Mesenchymal stem cell (in vitro differentiated cells and primary cell): ENCODE results near the gene ITGA11.

ENCODE experiments used
- DNase-seq: peaks from one replicate; pipeline ENCODE4 v3.0.0-alpha.2; 2013
- H2AFZ ChIP-seq: one replicate; pipeline ENCODE4 v1.6.1; 2013; ENCODE audit warnings: low read depth, mild to moderate bottlenecking, control low read depth, inconsistent platforms, low read length, moderate library complexity
- H2AK5ac ChIP-seq: 2 replicates; pipeline ENCODE4 v1.6.1; 2013; ENCODE audit warnings: low read length, moderate library complexity, mild to moderate bottlenecking, inconsistent platforms; ENCODE audit not compliant: severe bottlenecking
- H2BK120ac ChIP-seq: one replicate; pipeline ENCODE4 v1.6.1; 2013; ENCODE audit warnings: low read depth, mild to moderate bottlenecking, inconsistent platforms, low read length, moderate library complexity
- H2BK12ac ChIP-seq, 2 experiments: one replicate each; pipeline ENCODE4 v1.6.1; 2013; ENCODE audit warnings: inconsistent platforms in 2 of 2, low read length in 2 of 2, mild to moderate bottlenecking in 2 of 2, moderate library complexity in 2 of 2, control low read depth in 1 of 2
- H2BK15ac ChIP-seq: one replicate; pipeline ENCODE4 v1.6.1; 2013; ENCODE audit warnings: mild to moderate bottlenecking, low read depth, inconsistent platforms; ENCODE audit not compliant: poor library complexity, severe bottlenecking
- H2BK5ac ChIP-seq: 2 replicates; pipeline ENCODE4 v1.6.1; 2013; ENCODE audit warnings: low read depth, mild to moderate bottlenecking, low read length, control low read depth, inconsistent platforms; ENCODE audit not compliant: poor library complexity, severe bottlenecking
- H3K14ac ChIP-seq, 2 experiments: one replicate each; pipeline ENCODE4 v1.6.1; 2013; ENCODE audit warnings: inconsistent platforms in 2 of 2, low read length in 2 of 2, control low read depth in 1 of 2, mild to moderate bottlenecking in 1 of 2, moderate library complexity in 1 of 2
- H3K18ac ChIP-seq, 2 experiments: one replicate each; pipeline ENCODE4 v1.6.1; 2013; ENCODE audit warnings: inconsistent platforms in 2 of 2, low read length in 2 of 2, control low read depth in 1 of 2, low read depth in 1 of 2, mild to moderate bottlenecking in 1 of 2
- H3K23ac ChIP-seq, 2 experiments: one replicate each; pipeline ENCODE4 v1.6.1; 2013; ENCODE audit warnings: inconsistent platforms in 2 of 2, low read length in 2 of 2, mild to moderate bottlenecking in 2 of 2, moderate library complexity in 2 of 2, control low read depth in 1 of 2
- H3K27ac ChIP-seq: 2 replicates; pipeline ENCODE4 v1.5.1; 2013; ENCODE audit warnings: mild to moderate bottlenecking, moderate library complexity, low read length, control low read depth, inconsistent platforms; ENCODE audit not compliant: poor library complexity, severe bottlenecking
- H3K27me3 ChIP-seq, 2 experiments: 2 replicates each; pipeline versions ENCODE4 v1.6.1 to v1.7.0; 2013; ENCODE audit warnings: low read length in 2 of 2, mild to moderate bottlenecking in 2 of 2, moderate library complexity in 2 of 2, control low read depth in 1 of 2, inconsistent platforms in 1 of 2; ENCODE audit not compliant: control insufficient read depth in 1 of 2, insufficient read depth in 1 of 2
- H3K36me3 ChIP-seq, 2 experiments: 2 replicates each; pipeline versions ENCODE4 v1.6.1 to v1.7.0; 2013; ENCODE audit warnings: low read length in 2 of 2, control low read depth in 1 of 2, inconsistent platforms in 1 of 2, low read depth in 1 of 2, mild to moderate bottlenecking in 1 of 2; ENCODE audit not compliant: insufficient read depth in 2 of 2, control insufficient read depth in 1 of 2
- H3K4ac ChIP-seq, 2 experiments: one replicate each; pipeline ENCODE4 v1.6.1; 2013; ENCODE audit warnings: inconsistent platforms in 2 of 2, low read length in 2 of 2, mild to moderate bottlenecking in 2 of 2, moderate library complexity in 2 of 2, control low read depth in 1 of 2, low read depth in 1 of 2
- H3K4me1 ChIP-seq: 2 replicates; pipeline ENCODE4 v1.6.1; 2013; ENCODE audit warnings: low read depth, low read length, control low read depth; ENCODE audit not compliant: control insufficient read depth, insufficient read depth
- H3K4me2 ChIP-seq: 2 replicates; pipeline ENCODE4 v1.6.1; 2013; ENCODE audit warnings: low read length, mild to moderate bottlenecking, inconsistent platforms; ENCODE audit not compliant: poor library complexity, severe bottlenecking
- H3K4me3 ChIP-seq, 2 experiments: 2 replicates each; pipeline versions ENCODE4 v1.5.1 to v1.7.0; 2013; ENCODE audit warnings: low read length in 2 of 2, mild to moderate bottlenecking in 2 of 2, control low read depth in 1 of 2, low read depth in 1 of 2; ENCODE audit not compliant: insufficient read depth in 1 of 2
- H3K79me1 ChIP-seq: replicated peaks from 2 replicates; pipeline ENCODE4 v1.6.1; 2013; ENCODE audit warnings: mild to moderate bottlenecking, control low read depth, low read length, inconsistent platforms; ENCODE audit not compliant: poor library complexity, severe bottlenecking
- H3K9ac ChIP-seq: 2 replicates; pipeline ENCODE4 v1.7.0; 2013; ENCODE audit warnings: mild to moderate bottlenecking, low read length, moderate library complexity
- H3K9me3 ChIP-seq: 2 replicates; pipeline ENCODE4 v1.7.0; 2013; ENCODE audit warnings: mild to moderate bottlenecking, low read length; ENCODE audit not compliant: control insufficient read depth
- H4K8ac ChIP-seq: one replicate; pipeline ENCODE4 v1.6.1; 2013; ENCODE audit warnings: inconsistent platforms, mild to moderate bottlenecking, low read length, moderate library complexity
- H4K91ac ChIP-seq: one replicate; pipeline ENCODE4 v1.6.1; 2013; ENCODE audit warnings: mild to moderate bottlenecking, low read length, inconsistent platforms
- WGBS: methylation state at CpG from one replicate; pipeline ENCODE4 v1.1.7; 2013; ENCODE audit warnings: mixed read lengths; 5-methylcytosine and 5-hydroxymethylcytosine counted together

ITGA11 gene

GRCh38 chr15:68289621-68290352 is 142.2 kb downstream of the ITGA11 start:
- no peak overlapping the region for H2BK120ac ChIP-seq
- H3K4me3 ChIP-seq = no peak overlapping the region
- peaks cover 11 to 69% of the 10 kb centered on the region in 2 experiments for H3K36me3 ChIP-seq
- no peak overlapping the region for H3K27ac ChIP-seq
- WGBS = 97% methylated on average over 14 of the region's 14 CpGs
- peak overlapping the region in 1 of 2 experiments; percentile 38 for H2BK12ac ChIP-seq
- no peak overlapping the region for H2BK15ac ChIP-seq
- peaks cover 1% of the 10 kb centered on the region for H3K79me1 ChIP-seq
- H3K18ac ChIP-seq = no peak overlapping the region
- no peaks in the 10 kb centered on the region for H3K9me3 ChIP-seq
- no peak overlapping the region for H4K8ac ChIP-seq
- no peak overlapping the region for H3K9ac ChIP-seq
- no peak for DNase-seq
- H3K27me3 ChIP-seq = no peaks in the 10 kb centered on the region
- H3K4me2 ChIP-seq = no peak overlapping the region
- H2AK5ac ChIP-seq = no peak overlapping the region
- no peak overlapping the region for H2AFZ ChIP-seq
- H3K4ac ChIP-seq = no peak overlapping the region
- peaks cover 6% of the 10 kb centered on the region for H3K4me1 ChIP-seq
- H2BK5ac ChIP-seq = no peak overlapping the region
- peak overlapping the region in 1 of 2 experiments; percentile 46 for H3K23ac ChIP-seq
- H3K14ac ChIP-seq = no peak overlapping the region
- no peak overlapping the region for H4K91ac ChIP-seq

DNA sequence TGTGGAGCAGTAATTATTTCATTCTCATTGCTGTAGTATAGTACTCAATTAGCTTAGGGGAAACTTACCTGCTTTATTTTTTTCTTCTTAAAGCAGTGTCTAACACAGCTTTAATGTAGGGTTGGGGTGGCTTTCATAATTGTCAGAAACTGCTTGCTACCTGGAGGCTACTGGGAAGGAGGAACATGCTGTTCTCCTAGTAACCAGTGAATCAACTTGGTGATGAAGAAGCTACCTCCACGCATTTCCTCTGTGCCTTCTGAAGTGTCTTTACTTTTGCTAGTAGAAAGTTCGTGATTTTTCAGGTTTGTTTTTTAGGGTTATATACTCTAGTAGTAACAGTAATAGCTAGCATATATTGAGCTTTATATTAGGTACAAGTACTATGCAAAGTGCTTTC is 142.9 kb downstream of the ITGA11 start:
- Histone ChIP-seq H3K79me1 (peaks cover 1% of the 10 kb centered on the region), H3K23ac (no peak overlapping the region), H2BK15ac (no peak overlapping the region), H2BK12ac (no peak overlapping the region), H3K9me3 (no peaks in the 10 kb centered on the region), H2BK120ac (no peak overlapping the region), H3K27ac (no peak overlapping the region), H2AFZ (no peak overlapping the region), H3K36me3 (peaks cover 14 to 72% of the 10 kb centered on the region in 2 experiments), H3K18ac (no peak overlapping the region), H3K27me3 (no peaks in the 10 kb centered on the region), H2BK5ac (no peak overlapping the region), H3K4ac (no peak overlapping the region), H3K9ac (peak overlapping the region; percentile 11), H4K8ac (no peak overlapping the region), H3K4me1 (peaks cover 6% of the 10 kb centered on the region), H3K14ac (no peak overlapping the region), H3K4me2 (no peak overlapping the region), H4K91ac (no peak overlapping the region), H3K4me3 (no peak overlapping the region), H2AK5ac (no peak overlapping the region)
- 88% methylated on average over 1 of the region's 2 CpGs for WGBS
- DNase-seq = no peak

- Histone ChIP-seq H2BK5ac (no peak overlapping the region), H2BK12ac (no peak overlapping the region), H2BK120ac (no peak overlapping the region), H3K4me1 (peaks cover 9% of the 10 kb centered on the region), H3K4me2 (no peak overlapping the region), H4K91ac (no peak overlapping the region), H3K4ac (no peak overlapping the region), H2AK5ac (no peak overlapping the region), H3K27ac (no peak overlapping the region), H3K79me1 (no peaks in the 10 kb centered on the region), H4K8ac (no peak overlapping the region), H3K4me3 (no peak overlapping the region), H3K27me3 (no peaks in the 10 kb centered on the region), H3K23ac (no peak overlapping the region), H3K36me3 (peaks cover 14 to 45% of the 10 kb centered on the region in 2 experiments), H2BK15ac (no peak overlapping the region), H3K18ac (no peak overlapping the region), H3K9ac (no peak overlapping the region), H3K14ac (no peak overlapping the region), H2AFZ (no peak overlapping the region), H3K9me3 (no peaks in the 10 kb centered on the region)
- WGBS = 90% methylated on average over 2 of the region's 5 CpGs
- no peak for DNase-seq
These were observed 145.7 kb downstream of the ITGA11 start for GRCh38 chr15:68286256-68286655.

DNA sequence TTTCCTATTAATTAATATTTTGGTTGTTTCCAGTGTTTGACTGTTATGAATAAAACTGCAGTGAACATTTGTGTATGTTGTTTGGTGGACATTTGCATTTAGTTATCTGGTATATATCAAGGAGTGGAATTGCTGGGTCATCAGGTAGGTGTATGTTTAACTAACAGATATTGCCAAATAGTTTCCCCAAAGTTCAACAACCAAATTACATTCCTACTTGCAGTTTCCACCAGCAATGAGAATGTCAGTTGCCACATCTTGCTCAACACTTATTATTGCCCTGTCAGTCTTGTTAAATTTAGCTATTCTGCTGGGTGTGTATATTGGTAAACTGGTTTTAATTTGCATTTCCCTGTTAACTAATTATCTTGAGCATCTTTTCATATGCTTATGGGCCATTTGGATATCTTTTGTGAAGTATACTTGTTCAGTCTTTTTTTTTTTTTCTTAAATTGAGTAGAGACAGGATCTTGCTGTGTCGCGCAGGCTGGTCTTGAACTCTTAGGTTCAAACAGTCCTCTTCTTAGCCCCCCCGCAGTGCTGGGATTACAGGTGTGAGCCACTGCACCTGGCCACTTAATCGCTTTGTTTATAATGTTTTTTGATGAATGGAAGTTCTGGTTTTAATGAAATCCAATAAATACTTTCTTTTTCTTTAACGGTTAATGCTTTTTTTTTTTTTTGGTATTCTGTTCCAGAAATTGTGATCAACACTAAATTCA is 146.5 kb downstream of the ITGA11 start:
- Histone ChIP-seq H3K9ac (no peak overlapping the region), H3K14ac (no peak overlapping the region), H2AFZ (no peak overlapping the region), H2AK5ac (no peak overlapping the region), H3K27ac (no peak overlapping the region), H3K27me3 (no peaks in the 10 kb centered on the region), H3K4me1 (peaks cover 9% of the 10 kb centered on the region), H4K91ac (no peak overlapping the region), H4K8ac (no peak overlapping the region), H3K36me3 (peaks cover 10 to 36% of the 10 kb centered on the region in 2 experiments), H2BK120ac (no peak overlapping the region), H2BK5ac (no peak overlapping the region), H2BK12ac (no peak overlapping the region), H3K9me3 (no peaks in the 10 kb centered on the region), H3K4ac (no peak overlapping the region), H2BK15ac (no peak overlapping the region), H3K4me3 (no peak overlapping the region), H3K23ac (no peak overlapping the region), H3K79me1 (no peaks in the 10 kb centered on the region), H3K18ac (no peak overlapping the region), H3K4me2 (no peak overlapping the region)
- WGBS = 94% methylated on average over 3 of the region's 5 CpGs
- no peak for DNase-seq
